Peyer's patch (tissue), 4 donors: ENCODE data around the gene EFL1. TPM values are rescaled to one million over a fixed set of nuclear protein-coding genes. Genes with fewer than 3 reads are reported as not detected.

Experiments
- DNase-seq, 3 donors: peaks; one replicate each; pipeline ENCODE4 v3.0.0-alpha.2; 2017 to 2019
- H3K27ac ChIP-seq, 4 donors: fragments of 200-600 bp; sonication (generic); one replicate each; pipeline ENCODE4 v1.5.1; 2016 to 2019
- H3K27me3 ChIP-seq, 2 donors: fragments of 200-600 bp; sonication (generic); one replicate each; pipeline ENCODE4 v1.5.1; 2019
- H3K36me3 ChIP-seq, 3 donors: fragments of 200-600 bp; sonication (generic); one replicate each; pipeline ENCODE4 v1.5.1; 2016 to 2019
- H3K4me1 ChIP-seq, 4 donors: fragments of 200-600 bp; sonication (generic); one replicate each; pipeline ENCODE4 v1.5.1; 2016 to 2019
- H3K4me3 ChIP-seq, 4 donors: fragments of 200-600 bp; sonication (generic); 1 replicate in 3 of 4; 2 replicates in 1 of 4; pipeline ENCODE4 v1.5.1; 2016 to 2019; ENCODE audit warnings: mild to moderate bottlenecking in 1 of 4
- H3K9me3 ChIP-seq, 4 donors: fragments of 200-600 bp; sonication (generic); one replicate each; pipeline ENCODE4 v1.5.1; 2016 to 2019; ENCODE audit warnings: mild to moderate bottlenecking in 1 of 4
- CTCF ChIP-seq, 6 experiments: fragments of 450-650 bp in 4 of 6; fragments of 200-600 bp in 2 of 6; sonication (generic) in 1 of 6; IDR thresholded peaks; one replicate each; pipeline ENCODE4 v1.5.1; 2017 to 2019; ENCODE audit warnings: antibody characterized with exemption in 6 of 6, mild to moderate bottlenecking in 3 of 6, moderate library complexity in 1 of 6
- POLR2A ChIP-seq, 2 donors: fragments of 450-650 bp; IDR thresholded peaks; one replicate each; pipeline ENCODE4 v1.5.1; 2017; ENCODE audit warnings: antibody characterized with exemption in 2 of 2, mild to moderate bottlenecking in 2 of 2, moderate library complexity in 2 of 2
- total RNA-seq, 4 donors: library from RNA; depleted of rRNA; stranded (reverse); fragments of >200 nt; gene quantifications; one replicate each; pipeline ENCODE4 v1.1.0, GENCODE V29; 2016

The EFL1 gene
- total RNA-seq, 4 donors from 2014 or later: 32.2 to 43.9 (median 40.0) TPM

GRCh38 chr15:82138306-82138705 is 124.2 kb downstream of the EFL1 start:
- Histone ChIP-seq H3K27me3 (no peaks in the 10 kb centered on the region), H3K36me3 (peaks cover 0 to 45% (median 0%) of the 10 kb centered on the region in 3 donors), H3K4me3 (no peak overlapping the region), H3K9me3 (no peaks in the 10 kb centered on the region), H3K4me1 (no peaks in the 10 kb centered on the region), H3K27ac (no peak overlapping the region)
- TF ChIP-seq CTCF (IDR thresholded peaks at IDR 0.05): no peak
- TF ChIP-seq POLR2A (IDR thresholded peaks at IDR 0.05): no peak
- no peak for DNase-seq

GRCh38 chr15:82137261-82137660 is 125.3 kb downstream of the EFL1 start:
- TF ChIP-seq CTCF (IDR thresholded peaks at IDR 0.05) (no peak), POLR2A (IDR thresholded peaks at IDR 0.05) (no peak)
- H3K9me3 ChIP-seq: no peaks in the 10 kb centered on the region
- no peak for DNase-seq
- H3K4me3 ChIP-seq: no peak overlapping the region
- no peak overlapping the region for H3K27ac ChIP-seq
- H3K36me3 ChIP-seq: peaks cover 0 to 48% (median 0%) of the 10 kb centered on the region in 3 donors
- no peaks in the 10 kb centered on the region for H3K4me1 ChIP-seq
- no peaks in the 10 kb centered on the region for H3K27me3 ChIP-seq

DNA sequence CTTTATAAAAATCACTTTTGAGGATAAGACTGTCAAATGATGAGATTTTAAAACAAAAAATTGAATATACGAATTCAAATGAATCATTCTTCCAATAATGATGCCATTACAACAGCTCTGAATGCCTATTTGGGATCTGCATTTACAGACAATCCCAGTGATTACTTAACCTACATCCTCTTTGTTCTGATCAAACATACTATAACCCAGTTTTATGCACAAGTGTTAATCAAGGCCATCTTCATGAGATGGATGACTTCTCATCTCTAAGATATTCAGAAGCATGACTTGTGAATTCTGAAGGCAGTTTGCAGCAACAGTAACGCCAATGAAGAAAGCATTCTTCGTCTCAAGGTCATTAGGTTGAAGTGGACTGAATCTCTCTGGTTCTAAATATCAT is 126.4 kb downstream of the EFL1 start:
- no peak for DNase-seq
- no peaks in the 10 kb centered on the region for H3K27me3 ChIP-seq
- no peak overlapping the region for H3K27ac ChIP-seq
- TF ChIP-seq POLR2A (IDR thresholded peaks at IDR 0.05) (no peak), CTCF (IDR thresholded peaks at IDR 0.05) (no peak)
- peaks cover 0 to 49% (median 0%) of the 10 kb centered on the region in 3 donors for H3K36me3 ChIP-seq
- H3K4me3 ChIP-seq: no peak overlapping the region
- H3K4me1 ChIP-seq: no peaks in the 10 kb centered on the region
- no peaks in the 10 kb centered on the region for H3K9me3 ChIP-seq

GRCh38 chr15:82135638-82136037 is 126.9 kb downstream of the EFL1 start:
- H3K36me3 ChIP-seq: peaks cover 0 to 49% (median 0%) of the 10 kb centered on the region in 3 donors
- H3K9me3 ChIP-seq: no peaks in the 10 kb centered on the region
- no peaks in the 10 kb centered on the region for H3K4me1 ChIP-seq
- no peak for DNase-seq
- no peak overlapping the region for H3K27ac ChIP-seq
- no peak for TF ChIP-seq POLR2A (IDR thresholded peaks at IDR 0.05)
- no peak for TF ChIP-seq CTCF (IDR thresholded peaks at IDR 0.05)
- H3K4me3 ChIP-seq: no peak overlapping the region
- H3K27me3 ChIP-seq: no peaks in the 10 kb centered on the region

- Histone ChIP-seq H3K27me3 (no peaks in the 10 kb centered on the region), H3K36me3 (peaks cover 0 to 49% (median 0%) of the 10 kb centered on the region in 3 donors), H3K9me3 (no peaks in the 10 kb centered on the region), H3K27ac (no peak overlapping the region), H3K4me3 (no peak overlapping the region), H3K4me1 (no peaks in the 10 kb centered on the region)
- DNase-seq: no peak
- no peak for TF ChIP-seq POLR2A (IDR thresholded peaks at IDR 0.05)
- TF ChIP-seq CTCF (IDR thresholded peaks at IDR 0.05): no peak
Measured at GRCh38 chr15:82134461-82134860, 128.1 kb downstream of the EFL1 start.

DNA sequence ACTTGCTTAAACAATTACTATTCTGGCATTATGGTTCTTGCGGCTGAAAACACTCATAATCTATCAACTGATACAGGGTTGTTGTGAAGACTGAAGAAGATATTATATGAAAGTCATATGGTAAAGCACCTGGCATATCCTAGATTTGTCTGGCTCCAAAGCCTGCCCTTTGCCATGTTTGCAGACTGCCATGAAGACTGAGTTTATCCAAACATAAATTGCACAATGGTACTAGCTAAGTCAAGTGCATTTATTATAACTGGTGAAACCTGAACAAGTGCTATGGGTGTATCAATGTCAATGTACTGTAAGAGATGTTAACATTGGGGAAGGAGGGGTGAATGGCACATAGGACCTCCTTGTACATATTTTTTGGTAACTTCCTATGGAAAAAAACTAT is 129.3 kb downstream of the EFL1 start:
- H3K27ac ChIP-seq: no peak overlapping the region

More for the DNA sequence above, 129.3 kb downstream of the EFL1 start:
- Histone ChIP-seq H3K36me3 (peaks cover 0 to 45% (median 0%) of the 10 kb centered on the region in 3 donors), H3K4me3 (no peak overlapping the region), H3K4me1 (no peaks in the 10 kb centered on the region), H3K27me3 (no peaks in the 10 kb centered on the region), H3K9me3 (no peaks in the 10 kb centered on the region)
- DNase-seq: no peak
- TF ChIP-seq CTCF (IDR thresholded peaks at IDR 0.05) (no peak), POLR2A (IDR thresholded peaks at IDR 0.05) (no peak)
